Fibroblast of the aortic adventitia (primary cell): ENCODE data around the gene RUNX1. TPM values are rescaled to one million over a fixed set of nuclear protein-coding genes. Genes with fewer than 3 reads are reported as not detected.

ENCODE experiments used
- DNase-seq: peaks from one replicate; pipeline ENCODE4 v3.0.0-alpha.2; 2010; ENCODE audit warnings: low read depth
- H3K4me3 ChIP-seq: 2 replicates; pipeline ENCODE4 v1.5.1; 2011; ENCODE audit warnings: low read depth, mild to moderate bottlenecking, control low read depth, low read length, moderate library complexity
- total RNA-seq: library from RNA; depleted of rRNA; stranded (reverse); fragments of >200 nt; gene quantifications from 2 replicates; pipeline ENCODE4 v1.2.3, GENCODE V29; 2012; ENCODE audit warnings: low replicate concordance
- TF ChIP-seq, protein P1 (sequence below): IDR thresholded peaks from 2 replicates; pipeline ENCODE4 v1.5.1; 2011; ENCODE audit warnings: mild to moderate bottlenecking, low read length, control low read depth, inconsistent platforms; ENCODE audit not compliant: insufficient read depth

RUNX1 gene
- total RNA-seq, 1 donor, result 28.0 TPM

DNA sequence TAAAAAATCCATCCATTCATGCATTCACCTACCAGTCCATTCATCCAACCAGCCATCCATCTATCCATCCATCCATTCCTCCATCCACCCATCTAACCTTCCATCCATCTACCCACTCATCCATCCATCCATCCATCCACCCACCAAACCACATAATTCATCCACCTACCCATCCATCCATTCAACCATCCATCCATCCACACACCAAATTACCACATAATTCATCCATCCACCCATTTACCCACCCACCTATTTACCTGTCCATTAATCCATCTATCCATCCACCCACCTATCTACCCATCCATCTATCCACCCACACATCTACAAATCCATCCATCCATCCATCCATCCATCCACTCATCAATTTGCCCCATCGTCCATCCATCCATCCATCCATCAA lies 308.9 kb downstream of the RUNX1 start:
- TF ChIP-seq, protein P1, sequence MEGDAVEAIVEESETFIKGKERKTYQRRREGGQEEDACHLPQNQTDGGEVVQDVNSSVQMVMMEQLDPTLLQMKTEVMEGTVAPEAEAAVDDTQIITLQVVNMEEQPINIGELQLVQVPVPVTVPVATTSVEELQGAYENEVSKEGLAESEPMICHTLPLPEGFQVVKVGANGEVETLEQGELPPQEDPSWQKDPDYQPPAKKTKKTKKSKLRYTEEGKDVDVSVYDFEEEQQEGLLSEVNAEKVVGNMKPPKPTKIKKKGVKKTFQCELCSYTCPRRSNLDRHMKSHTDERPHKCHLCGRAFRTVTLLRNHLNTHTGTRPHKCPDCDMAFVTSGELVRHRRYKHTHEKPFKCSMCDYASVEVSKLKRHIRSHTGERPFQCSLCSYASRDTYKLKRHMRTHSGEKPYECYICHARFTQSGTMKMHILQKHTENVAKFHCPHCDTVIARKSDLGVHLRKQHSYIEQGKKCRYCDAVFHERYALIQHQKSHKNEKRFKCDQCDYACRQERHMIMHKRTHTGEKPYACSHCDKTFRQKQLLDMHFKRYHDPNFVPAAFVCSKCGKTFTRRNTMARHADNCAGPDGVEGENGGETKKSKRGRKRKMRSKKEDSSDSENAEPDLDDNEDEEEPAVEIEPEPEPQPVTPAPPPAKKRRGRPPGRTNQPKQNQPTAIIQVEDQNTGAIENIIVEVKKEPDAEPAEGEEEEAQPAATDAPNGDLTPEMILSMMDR, result no peak
- DNase-seq, result no peak
- no peak overlapping the region for H3K4me3 ChIP-seq
